Lung (tissue), 12 donors: ENCODE measurements around the gene PDE3B. TPM values are rescaled to one million over a fixed set of nuclear protein-coding genes. Genes with fewer than 3 reads are reported as not detected.

Experiments used
- ATAC-seq: fragments of 200-7000 bp; cut with Tn5 transposase; one replicate; pipeline ENCODE4 v1.9.1; 2020; ENCODE audit warnings: moderate number of reproducible peaks; ENCODE audit not compliant: insufficient read depth, low FRiP score
- DNase-seq, 3 donors: peaks; one replicate each; pipeline ENCODE4 v3.0.0-alpha.2; 2013 to 2017
- H3K27ac ChIP-seq, 2 donors: one replicate each; pipeline ENCODE4 v1.5.1; 2013; ENCODE audit warnings: mild to moderate bottlenecking in 2 of 2, moderate library complexity in 2 of 2, control low read depth in 1 of 2, inconsistent platforms in 1 of 2, low read depth in 1 of 2, low read length in 1 of 2
- H3K27me3 ChIP-seq, 3 donors: one replicate each; pipeline ENCODE4 v1.5.1; 2013; ENCODE audit warnings: low read length in 2 of 3; ENCODE audit not compliant: control insufficient read depth in 3 of 3, insufficient read depth in 3 of 3
- H3K36me3 ChIP-seq, 4 donors: one replicate each; pipeline ENCODE4 v1.5.1; 2013; ENCODE audit warnings: low read length in 4 of 4, mild to moderate bottlenecking in 1 of 4, moderate library complexity in 1 of 4; ENCODE audit not compliant: control insufficient read depth in 4 of 4, insufficient read depth in 4 of 4
- H3K4me1 ChIP-seq, 5 donors: one replicate each; pipeline ENCODE4 v1.5.1; 2013; ENCODE audit warnings: low read length in 5 of 5, mild to moderate bottlenecking in 2 of 5, moderate library complexity in 1 of 5; ENCODE audit not compliant: control insufficient read depth in 5 of 5, insufficient read depth in 5 of 5
- H3K4me3 ChIP-seq: one replicate; pipeline ENCODE4 v1.5.1; 2013; ENCODE audit warnings: mild to moderate bottlenecking, control low read depth, moderate library complexity
- H3K9ac ChIP-seq, 2 donors: one replicate each; pipeline ENCODE4 v1.5.1; 2013; ENCODE audit warnings: low read length in 2 of 2, control low read depth in 1 of 2; ENCODE audit not compliant: insufficient read depth in 1 of 2
- H3K9me3 ChIP-seq, 4 donors: one replicate each; pipeline ENCODE4 v1.5.1; 2013; ENCODE audit warnings: low read length in 3 of 4, mild to moderate bottlenecking in 1 of 4, moderate library complexity in 1 of 4; ENCODE audit not compliant: control insufficient read depth in 4 of 4, insufficient read depth in 3 of 4
- CTCF ChIP-seq: IDR thresholded peaks from 2 replicates; pipeline ENCODE4 v1.5.1; 2012; ENCODE audit warnings: mild to moderate bottlenecking; ENCODE audit errors: control extremely low read depth, extremely low read depth
- WGBS, 2 donors: extraction: QIAGEN DNeasy Blood & Tissue Kit; methylation state at CpG; one replicate each; pipeline ENCODE4 v1.1.7; 2013; 5-methylcytosine and 5-hydroxymethylcytosine counted together
- polyA plus RNA-seq, 2 donors: library from polyadenylated mRNA; stranded (reverse); fragments of 200-250 nt; gene quantifications; one replicate each; pipeline ENCODE4 v1.2.1, GENCODE V29; 2013
- total RNA-seq, 2 donors: library from RNA; depleted of rRNA in 1 of 2; stranded (reverse); fragments of >200 nt in 1 of 2; gene quantifications; one replicate each; pipeline ENCODE4 v1.2.1, GENCODE V29; 2014 to 2021
- donor health status: control.
- donor health status: control.
- donor health status: Bipolar disorder and iron deficiency.
- donor health status: healthy.
- donor health status: DM: yes; HTN: yes; CAD: no.

Gene PDE3B
- total and polyA plus RNA-seq, 4 donors, result 3.3 to 79.2 (median 11.5) TPM

- DNase-seq, result peak; percentile 12 to 79 (median 68)
These were observed 104.5 kb downstream of the PDE3B start for GRCh38 chr11:14748090-14748489.

DNA sequence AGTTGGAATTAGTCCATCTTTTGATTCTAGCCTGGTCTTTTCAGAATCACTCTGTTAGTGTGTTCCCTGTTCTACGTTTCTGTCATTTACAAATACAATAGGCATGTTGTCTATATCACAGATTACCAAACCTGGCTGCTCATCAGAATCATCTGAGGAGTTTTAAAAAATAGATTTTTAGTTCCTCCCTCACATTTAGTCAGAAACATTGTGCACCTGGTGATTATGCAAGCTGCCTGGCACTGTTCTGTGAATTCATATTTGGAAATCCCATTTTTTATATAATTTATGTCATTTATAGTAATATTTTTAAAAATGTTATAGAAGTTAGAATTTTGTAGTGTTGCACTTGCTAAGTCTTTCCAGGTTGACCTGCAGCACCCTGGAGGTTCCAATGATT is 107.3 kb downstream of the PDE3B start:
- no peaks in the 10 kb centered on the region for H3K27me3 ChIP-seq
- no peak overlapping the region for H3K4me3 ChIP-seq
- no peaks in the 10 kb centered on the region for H3K9me3 ChIP-seq
- no peak for ATAC-seq
- no peak overlapping the region for H3K9ac ChIP-seq
- H3K4me1 ChIP-seq, result peaks cover 0 to 31% (median 0%) of the 10 kb centered on the region in 5 donors
- H3K36me3 ChIP-seq, result no peaks in the 10 kb centered on the region
- H3K27ac ChIP-seq, result no peak overlapping the region
- DNase-seq, result no peak
- no peak for TF ChIP-seq CTCF
- 46 to 62% methylated on average over 1 of the region's 1 CpG for WGBS, 2 donors

More at GRCh38 chr11:14748090-14748489, 104.5 kb downstream of the PDE3B start:
- H3K27ac ChIP-seq, result no peak overlapping the region
- H3K27me3 ChIP-seq, result no peaks in the 10 kb centered on the region
- no peak for ATAC-seq
- no peak overlapping the region for H3K9ac ChIP-seq
- peaks cover 0 to 5% (median 0%) of the 10 kb centered on the region in 4 donors for H3K9me3 ChIP-seq
- TF ChIP-seq CTCF, result no peak
- H3K36me3 ChIP-seq, result no peaks in the 10 kb centered on the region
- 53 to 67% methylated on average over 1 of the region's 1 CpG for WGBS, 2 donors
- peaks cover 0 to 23% (median 0%) of the 10 kb centered on the region in 5 donors for H3K4me1 ChIP-seq
- H3K4me3 ChIP-seq, result no peak overlapping the region

DNA sequence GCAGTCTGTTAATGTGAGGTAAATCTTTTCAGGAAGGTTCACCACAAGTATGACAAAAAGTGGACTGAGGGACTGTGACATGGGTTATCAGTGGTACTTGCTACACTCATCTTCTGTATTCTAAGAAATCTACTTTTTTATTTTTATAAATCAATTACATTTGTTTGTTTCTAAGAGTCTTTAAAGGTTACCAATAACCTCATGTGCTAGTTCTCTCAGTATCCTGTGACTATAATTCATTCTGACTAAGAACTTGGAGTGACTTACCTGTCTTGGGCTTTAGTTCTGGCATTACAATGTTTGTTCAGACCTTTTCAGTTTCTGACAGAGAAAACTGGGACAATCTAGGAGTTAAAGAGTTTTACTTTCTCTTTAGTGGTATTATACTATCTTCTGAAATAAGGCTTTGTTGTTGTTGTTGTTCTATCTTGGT is 108.4 kb downstream of the PDE3B start:
- H3K27ac ChIP-seq, result no peak overlapping the region
- DNase-seq (no peak), ATAC-seq (no peak)
- H3K9me3 ChIP-seq, result no peaks in the 10 kb centered on the region
- TF ChIP-seq CTCF, result no peak
- no peaks in the 10 kb centered on the region for H3K27me3 ChIP-seq
- H3K36me3 ChIP-seq, result no peaks in the 10 kb centered on the region
- H3K4me3 ChIP-seq, result no peak overlapping the region
- H3K9ac ChIP-seq, result no peak overlapping the region
- H3K4me1 ChIP-seq, result peaks cover 0 to 27% (median 0%) of the 10 kb centered on the region in 5 donors

DNA sequence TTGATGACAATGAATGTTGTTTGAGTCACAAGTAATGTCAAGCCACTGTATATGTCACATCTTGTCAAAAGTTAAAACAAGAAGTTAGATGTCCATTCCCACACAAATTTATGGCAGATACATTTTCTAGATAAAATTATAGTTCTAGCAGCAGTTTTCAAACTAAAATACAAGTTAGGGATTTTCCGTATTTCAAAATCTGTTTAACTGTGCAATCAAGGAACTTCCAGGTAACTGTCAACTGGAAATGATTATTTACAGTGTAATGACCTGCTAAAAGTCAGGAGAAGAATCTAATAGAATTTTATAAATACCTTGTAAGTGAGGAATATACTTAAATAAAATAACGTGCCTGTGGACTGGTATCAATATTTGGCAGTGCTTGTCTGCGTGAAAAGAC is 111.5 kb downstream of the PDE3B start:
- no peak for TF ChIP-seq CTCF
- no peak overlapping the region for H3K4me3 ChIP-seq
- 90 to 91% methylated on average over 3 of the region's 3 CpGs for WGBS, 2 donors
- no peak for ATAC-seq
- H3K36me3 ChIP-seq, result no peaks in the 10 kb centered on the region
- DNase-seq, result no peak
- H3K27ac ChIP-seq, result no peak overlapping the region
- no peaks in the 10 kb centered on the region for H3K9me3 ChIP-seq
- peaks cover 0 to 8% (median 0%) of the 10 kb centered on the region in 5 donors for H3K4me1 ChIP-seq
- no peaks in the 10 kb centered on the region for H3K27me3 ChIP-seq
- H3K9ac ChIP-seq, result no peak overlapping the region
